ENCODE data around the gene SWAP70. TPM values are rescaled to one million over a fixed set of nuclear protein-coding genes. Genes with fewer than 3 reads are reported as not detected.

SWAP70 gene
- total RNA-seq, 1 donor from 2014 or later: 19.1 TPM

GRCh38 chr11:9669954-9670353 lies 6.1 kb downstream of the SWAP70 start:
- no peak overlapping the region for H3K27ac Mint-ChIP-seq
- no peak for DNase-seq (ENCODE audit: low spot score, unreplicated experiment)
- peaks cover 11% of the 10 kb centered on the region for H3K36me3 Mint-ChIP-seq (ENCODE audit: insufficient read depth)
- no peaks in the 10 kb centered on the region for H3K27me3 Mint-ChIP-seq
- H3K4me1 Mint-ChIP-seq (ENCODE audit: low read depth): peaks cover 2% of the 10 kb centered on the region
- TF ChIP-seq, protein P1, sequence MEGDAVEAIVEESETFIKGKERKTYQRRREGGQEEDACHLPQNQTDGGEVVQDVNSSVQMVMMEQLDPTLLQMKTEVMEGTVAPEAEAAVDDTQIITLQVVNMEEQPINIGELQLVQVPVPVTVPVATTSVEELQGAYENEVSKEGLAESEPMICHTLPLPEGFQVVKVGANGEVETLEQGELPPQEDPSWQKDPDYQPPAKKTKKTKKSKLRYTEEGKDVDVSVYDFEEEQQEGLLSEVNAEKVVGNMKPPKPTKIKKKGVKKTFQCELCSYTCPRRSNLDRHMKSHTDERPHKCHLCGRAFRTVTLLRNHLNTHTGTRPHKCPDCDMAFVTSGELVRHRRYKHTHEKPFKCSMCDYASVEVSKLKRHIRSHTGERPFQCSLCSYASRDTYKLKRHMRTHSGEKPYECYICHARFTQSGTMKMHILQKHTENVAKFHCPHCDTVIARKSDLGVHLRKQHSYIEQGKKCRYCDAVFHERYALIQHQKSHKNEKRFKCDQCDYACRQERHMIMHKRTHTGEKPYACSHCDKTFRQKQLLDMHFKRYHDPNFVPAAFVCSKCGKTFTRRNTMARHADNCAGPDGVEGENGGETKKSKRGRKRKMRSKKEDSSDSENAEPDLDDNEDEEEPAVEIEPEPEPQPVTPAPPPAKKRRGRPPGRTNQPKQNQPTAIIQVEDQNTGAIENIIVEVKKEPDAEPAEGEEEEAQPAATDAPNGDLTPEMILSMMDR (IDR thresholded peaks at IDR 0.05; ENCODE audit: unreplicated experiment): no peak
- H3K4me3 Mint-ChIP-seq (ENCODE audit: low read depth): no peak overlapping the region
- H3K9me3 Mint-ChIP-seq (ENCODE audit: low read depth): peaks cover 3% of the 10 kb centered on the region

DNA sequence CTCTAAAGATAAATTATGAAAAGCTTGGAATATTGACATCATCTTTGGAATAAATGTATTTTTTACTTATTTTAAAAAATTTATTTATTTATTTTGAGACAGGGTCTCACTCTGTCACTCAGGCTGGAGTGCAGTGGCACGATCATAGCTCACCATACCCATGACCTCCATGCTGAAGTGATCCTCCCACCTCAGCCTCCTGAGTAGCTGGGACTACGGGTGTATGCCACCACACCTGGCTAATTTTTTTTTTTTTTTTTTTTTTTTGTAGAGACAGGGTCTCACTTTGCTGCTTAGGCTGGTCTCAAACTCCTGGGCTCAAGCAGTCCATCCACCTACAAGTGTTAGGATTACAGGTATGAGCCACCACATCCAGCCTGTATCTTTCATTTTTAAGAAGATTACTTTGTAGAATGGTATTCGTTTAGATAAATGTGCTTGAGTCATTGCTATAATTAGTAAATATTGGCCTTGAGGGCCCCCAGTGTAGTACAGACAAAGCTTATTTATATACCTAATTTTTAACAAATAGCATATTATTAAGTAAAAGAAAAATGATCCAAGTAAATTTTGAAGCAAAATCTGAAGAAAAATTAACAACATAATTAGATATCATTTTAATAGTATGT lies 8.5 kb downstream of the SWAP70 start:
- H3K4me3 Mint-ChIP-seq (ENCODE audit: low read depth): no peak overlapping the region
- no peak for DNase-seq (ENCODE audit: low spot score, unreplicated experiment)
- TF ChIP-seq, protein P1 (IDR thresholded peaks at IDR 0.05; ENCODE audit: unreplicated experiment): no peak
- no peak overlapping the region for H3K27ac Mint-ChIP-seq
- peaks cover 3% of the 10 kb centered on the region for H3K36me3 Mint-ChIP-seq (ENCODE audit: insufficient read depth)
- H3K27me3 Mint-ChIP-seq: no peaks in the 10 kb centered on the region
- H3K4me1 Mint-ChIP-seq (ENCODE audit: low read depth): peaks cover 3% of the 10 kb centered on the region
- no peaks in the 10 kb centered on the region for H3K9me3 Mint-ChIP-seq (ENCODE audit: low read depth)

- H3K27ac Mint-ChIP-seq: no peak overlapping the region
These were observed 9.0 kb downstream of the SWAP70 start for GRCh38 chr11:9672918-9673317.

DNA sequence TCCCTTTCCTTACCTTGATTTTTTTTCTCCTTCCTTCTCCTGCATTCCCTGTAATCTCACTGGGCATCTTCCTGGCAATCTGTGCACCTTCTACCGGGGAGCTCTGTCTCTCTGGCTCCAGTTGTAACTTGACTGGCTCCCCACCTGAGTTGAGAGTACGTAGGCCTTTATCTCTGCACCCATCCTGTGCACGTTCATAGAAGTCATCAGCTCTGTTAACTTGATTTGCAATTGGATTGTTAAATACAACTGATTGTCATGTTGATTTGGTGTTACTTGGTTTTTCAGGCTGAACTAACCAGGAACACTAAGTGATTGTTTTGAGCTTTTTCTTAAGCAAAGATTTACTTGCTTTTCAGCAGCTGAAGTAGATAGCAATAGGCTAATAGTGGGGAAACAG lies 11.8 kb downstream of the SWAP70 start:
- H3K9me3 Mint-ChIP-seq (ENCODE audit: low read depth): no peaks in the 10 kb centered on the region
- H3K36me3 Mint-ChIP-seq (ENCODE audit: insufficient read depth): peaks cover 3% of the 10 kb centered on the region
- H3K4me3 Mint-ChIP-seq (ENCODE audit: low read depth): no peak overlapping the region
- no peak for DNase-seq (ENCODE audit: low spot score, unreplicated experiment)
- H3K27ac Mint-ChIP-seq: peak overlapping the region; percentile 34
- H3K27me3 Mint-ChIP-seq: no peaks in the 10 kb centered on the region
- peaks cover 3% of the 10 kb centered on the region for H3K4me1 Mint-ChIP-seq (ENCODE audit: low read depth)
- TF ChIP-seq, protein P1 (IDR thresholded peaks at IDR 0.05; ENCODE audit: unreplicated experiment): no peak

More at GRCh38 chr11:9672918-9673317, 9.0 kb downstream of the SWAP70 start:
- Mint-ChIP-seq H3K9me3 (ENCODE audit: low read depth) (no peaks in the 10 kb centered on the region), H3K27me3 (no peaks in the 10 kb centered on the region), H3K4me1 (ENCODE audit: low read depth) (peaks cover 3% of the 10 kb centered on the region), H3K36me3 (ENCODE audit: insufficient read depth) (peaks cover 2% of the 10 kb centered on the region), H3K4me3 (ENCODE audit: low read depth) (no peak overlapping the region)
- no peak for DNase-seq (ENCODE audit: low spot score, unreplicated experiment)
- TF ChIP-seq, protein P1 (IDR thresholded peaks at IDR 0.05; ENCODE audit: unreplicated experiment): no peak

GRCh38 chr11:9677951-9678350 lies 14.1 kb downstream of the SWAP70 start:
- no peak for DNase-seq (ENCODE audit: low spot score, unreplicated experiment)
- Mint-ChIP-seq H3K27me3 (no peaks in the 10 kb centered on the region), H3K4me1 (ENCODE audit: low read depth) (peaks cover 3% of the 10 kb centered on the region), H3K36me3 (ENCODE audit: insufficient read depth) (peaks cover 3% of the 10 kb centered on the region), H3K9me3 (ENCODE audit: low read depth) (no peaks in the 10 kb centered on the region), H3K27ac (no peak overlapping the region), H3K4me3 (ENCODE audit: low read depth) (no peak overlapping the region)
- TF ChIP-seq, protein P1 (IDR thresholded peaks at IDR 0.05; ENCODE audit: unreplicated experiment): no peak
